Astrocyte (in vitro differentiated cells and primary cell): ENCODE data around the gene ABHD17B.

ENCODE experiments used
- EZH2 ChIP-seq: IDR thresholded peaks from 2 replicates; pipeline ENCODE4 v1.6.1; 2012; ENCODE audit warnings: mild to moderate bottlenecking, low read length, inconsistent platforms; ENCODE audit not compliant: insufficient read depth
- TF ChIP-seq, protein P1 (sequence below): IDR thresholded peaks from 2 replicates; pipeline ENCODE4 v1.5.1; 2011; ENCODE audit warnings: low read depth, mild to moderate bottlenecking, inconsistent platforms, low read length, moderate library complexity; ENCODE audit not compliant: insufficient read depth

GRCh38 chr9:71937898-71938297 is 26.9 kb upstream of the ABHD17B start:
- TF ChIP-seq, protein P1, sequence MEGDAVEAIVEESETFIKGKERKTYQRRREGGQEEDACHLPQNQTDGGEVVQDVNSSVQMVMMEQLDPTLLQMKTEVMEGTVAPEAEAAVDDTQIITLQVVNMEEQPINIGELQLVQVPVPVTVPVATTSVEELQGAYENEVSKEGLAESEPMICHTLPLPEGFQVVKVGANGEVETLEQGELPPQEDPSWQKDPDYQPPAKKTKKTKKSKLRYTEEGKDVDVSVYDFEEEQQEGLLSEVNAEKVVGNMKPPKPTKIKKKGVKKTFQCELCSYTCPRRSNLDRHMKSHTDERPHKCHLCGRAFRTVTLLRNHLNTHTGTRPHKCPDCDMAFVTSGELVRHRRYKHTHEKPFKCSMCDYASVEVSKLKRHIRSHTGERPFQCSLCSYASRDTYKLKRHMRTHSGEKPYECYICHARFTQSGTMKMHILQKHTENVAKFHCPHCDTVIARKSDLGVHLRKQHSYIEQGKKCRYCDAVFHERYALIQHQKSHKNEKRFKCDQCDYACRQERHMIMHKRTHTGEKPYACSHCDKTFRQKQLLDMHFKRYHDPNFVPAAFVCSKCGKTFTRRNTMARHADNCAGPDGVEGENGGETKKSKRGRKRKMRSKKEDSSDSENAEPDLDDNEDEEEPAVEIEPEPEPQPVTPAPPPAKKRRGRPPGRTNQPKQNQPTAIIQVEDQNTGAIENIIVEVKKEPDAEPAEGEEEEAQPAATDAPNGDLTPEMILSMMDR, result no peak
- no peak for TF ChIP-seq EZH2
